CD4-positive, alpha-beta T cell treated with Interleukin-4 for 1 hour (primary cell): ENCODE data around the gene SOX1.

Experiments used
- DNase-seq, 2 donors: peaks; one replicate each; pipeline ENCODE4 v3.0.0-alpha.2; 2020 to 2022

The SOX1 gene

DNA sequence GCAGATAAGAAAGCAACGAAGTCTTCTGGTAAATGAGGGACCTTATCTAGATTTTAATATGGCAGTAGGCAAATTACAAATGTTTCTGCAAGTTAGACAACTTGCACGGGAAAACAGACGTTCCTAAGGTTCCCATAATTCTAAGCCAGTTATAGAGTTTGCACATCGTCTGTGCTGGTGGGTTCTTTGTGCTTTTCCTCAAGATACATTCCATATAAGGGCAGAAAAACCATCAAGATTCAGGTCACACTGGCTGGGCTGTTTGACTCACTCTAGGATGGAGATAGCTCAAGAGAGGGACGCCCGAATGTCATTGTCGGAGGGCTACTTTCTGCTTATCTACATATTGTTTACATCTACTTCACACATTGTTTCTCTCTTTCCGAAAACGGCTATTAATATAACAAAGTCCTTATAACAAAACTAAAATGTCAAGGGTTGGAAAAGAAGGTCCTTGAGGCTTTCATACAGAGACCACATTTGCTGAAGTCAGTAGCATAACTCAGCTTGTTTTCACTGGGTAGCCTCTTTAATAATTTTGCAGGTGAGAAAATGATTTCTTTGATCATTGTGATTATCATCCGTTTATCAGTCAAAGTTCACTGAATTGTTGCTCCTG, 44.4 kb downstream of the SOX1 start:
- DNase-seq, result no peak

DNA sequence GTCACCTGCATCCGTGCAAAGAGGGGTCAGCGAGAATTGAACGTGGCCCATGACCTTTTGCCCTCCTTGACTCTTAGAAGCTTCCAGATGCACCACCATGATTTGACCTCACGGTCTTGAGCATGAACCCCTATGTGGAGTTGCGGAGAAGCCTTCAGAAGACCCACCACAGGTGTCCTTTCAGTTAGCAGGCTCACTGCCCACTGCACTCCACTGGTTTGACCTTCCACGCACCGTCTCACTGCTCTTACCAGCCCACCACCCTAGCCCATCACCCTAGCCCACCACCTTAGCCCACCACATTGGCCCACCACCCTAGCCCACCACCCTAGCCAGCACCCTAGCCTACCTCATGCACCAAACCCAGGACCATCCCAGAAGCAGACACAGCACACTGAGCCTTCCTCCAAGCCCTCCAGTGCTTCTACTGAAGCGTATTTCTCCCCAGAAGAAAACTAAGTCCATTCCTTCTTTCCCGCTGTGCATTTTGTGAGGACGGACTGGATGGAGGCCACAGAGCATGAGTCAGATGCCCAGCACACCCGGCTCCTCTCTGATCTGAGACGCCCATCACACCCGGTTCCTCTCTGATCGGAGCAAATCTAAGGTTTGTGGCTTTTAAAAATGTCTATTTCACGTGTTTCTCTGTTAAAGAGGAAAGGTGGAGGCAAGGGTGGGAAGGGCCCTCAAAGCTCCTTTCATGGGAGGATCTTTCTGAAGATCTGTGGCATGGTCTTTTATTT, 45.8 kb downstream of the SOX1 start:
- no peak for DNase-seq

DNA sequence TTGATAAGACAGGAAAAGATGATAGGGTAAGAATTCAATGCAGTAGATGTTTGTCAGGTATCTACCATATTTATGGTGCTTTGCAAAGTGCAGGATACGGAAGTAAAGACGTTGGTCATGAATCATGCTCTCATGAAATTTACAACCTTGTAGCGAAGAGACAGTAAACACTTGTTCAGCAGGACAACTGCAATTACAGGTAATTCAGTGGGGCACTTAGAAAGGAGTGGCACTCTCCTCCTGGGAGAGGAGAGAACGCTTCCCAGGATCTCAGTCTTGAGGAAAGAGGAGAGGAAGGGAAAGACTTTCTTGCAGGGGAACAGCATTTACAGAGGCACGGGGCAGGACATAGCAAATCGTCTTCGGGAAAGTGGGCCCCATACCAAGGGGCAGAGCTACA, 46.4 kb downstream of the SOX1 start:
- no peak for DNase-seq

DNA sequence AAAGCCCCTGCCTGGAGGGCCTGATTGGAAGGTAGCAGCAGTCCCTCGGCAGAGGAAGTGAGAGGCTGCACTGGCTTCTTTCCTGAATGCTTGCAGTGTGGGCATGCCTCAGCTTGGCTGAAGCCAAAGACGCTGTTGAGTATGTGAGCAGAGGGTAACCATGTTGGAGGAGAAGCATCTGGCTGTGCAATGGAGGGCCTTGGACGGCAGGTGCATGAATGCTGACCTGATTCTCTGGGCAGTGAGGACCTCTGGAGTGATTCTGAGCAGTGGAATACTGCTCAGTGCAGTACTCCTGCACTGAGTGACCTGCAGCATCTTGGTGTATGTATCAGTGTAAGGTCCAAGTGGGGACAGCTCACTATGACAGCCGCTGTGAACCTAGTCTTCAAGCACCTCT, 46.9 kb downstream of the SOX1 start:
- no peak for DNase-seq

DNA sequence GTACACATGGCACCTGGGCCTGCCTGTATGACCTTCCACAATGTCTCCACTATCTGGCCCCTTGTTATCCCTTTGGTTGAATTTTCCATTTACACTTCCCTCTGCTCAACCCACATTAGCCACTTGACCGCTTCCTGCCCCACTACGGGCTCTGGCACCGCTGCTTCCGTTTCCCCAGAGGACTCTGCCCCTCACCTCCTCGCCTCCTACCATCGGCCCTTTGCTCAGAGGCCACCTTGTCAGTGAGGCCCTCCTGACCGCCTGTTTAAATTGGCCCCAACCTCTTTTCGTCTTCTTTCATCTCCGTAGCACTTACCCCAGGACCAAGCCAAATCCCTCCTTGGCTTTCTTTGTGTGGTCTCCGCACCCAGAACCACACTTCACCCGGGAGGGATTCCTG, 47.4 kb downstream of the SOX1 start:
- DNase-seq, result no peak

DNA sequence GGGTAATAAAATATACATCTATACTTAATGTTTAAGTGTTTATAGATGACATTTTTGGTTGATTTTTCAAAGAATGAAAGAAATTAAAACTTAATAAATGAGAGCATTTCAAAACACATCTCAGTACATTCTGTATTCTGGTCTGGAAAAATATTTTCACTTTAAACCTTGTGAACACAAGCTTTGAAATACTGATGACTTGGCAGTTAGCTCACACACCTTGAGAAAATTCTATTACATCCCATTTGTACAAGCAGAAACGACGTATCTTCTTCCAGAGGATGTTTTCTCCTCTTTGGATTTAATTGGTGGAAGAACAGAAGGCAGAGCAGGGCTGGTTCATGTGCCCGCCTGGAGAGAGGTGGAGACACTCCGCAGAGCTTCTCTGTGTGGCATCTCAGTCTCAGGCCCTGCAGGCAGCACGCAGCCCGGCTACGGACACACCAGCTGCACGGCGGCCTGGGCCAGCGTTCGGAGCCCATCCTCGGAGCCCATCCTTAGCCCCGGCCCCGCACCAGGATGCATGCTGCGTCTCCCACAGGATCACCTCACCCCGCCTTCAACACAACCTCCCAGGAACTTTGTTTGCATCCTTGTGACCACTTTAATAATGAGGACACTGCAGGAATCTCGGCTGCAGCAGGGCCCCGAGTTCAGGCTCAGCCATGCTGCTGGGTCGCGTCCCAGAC, 48.6 kb downstream of the SOX1 start:
- no peak for DNase-seq

DNA sequence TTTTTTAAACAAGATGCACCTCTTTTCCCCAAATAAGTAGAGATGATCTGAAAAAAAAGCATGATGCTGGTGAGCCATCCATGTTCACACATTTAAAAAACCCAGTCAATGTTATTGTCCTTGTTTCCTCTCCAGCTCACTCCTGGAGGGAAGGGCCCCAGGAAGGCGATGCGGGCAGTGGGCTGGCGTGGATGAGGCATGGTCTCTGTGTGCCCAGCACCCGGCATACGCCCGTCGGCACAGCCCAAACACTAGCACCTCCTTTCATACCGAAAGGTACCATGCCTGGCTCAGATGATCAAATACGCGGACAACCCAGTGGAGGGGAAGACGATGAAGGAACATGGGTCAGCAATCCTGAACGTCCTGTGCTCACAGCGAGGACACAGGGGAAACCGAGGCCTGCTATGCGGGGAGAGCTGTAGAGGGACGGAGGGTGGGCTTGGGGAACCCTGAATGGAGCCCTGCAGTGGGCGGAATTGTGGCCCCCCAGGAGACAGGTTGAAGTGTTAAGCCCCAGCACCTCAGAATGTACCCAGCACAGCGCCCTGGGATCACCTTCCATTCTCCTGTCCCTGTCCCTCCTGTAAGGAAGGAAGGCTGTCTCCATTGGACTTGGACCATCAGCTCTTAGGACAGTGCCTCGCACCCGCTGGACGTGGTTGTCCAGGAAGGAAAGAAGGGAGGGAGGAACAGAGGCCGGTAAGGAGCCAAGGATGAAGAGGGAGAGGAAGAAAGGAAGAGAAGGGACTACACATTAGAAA, 49.4 kb downstream of the SOX1 start:
- DNase-seq, result no peak

DNA sequence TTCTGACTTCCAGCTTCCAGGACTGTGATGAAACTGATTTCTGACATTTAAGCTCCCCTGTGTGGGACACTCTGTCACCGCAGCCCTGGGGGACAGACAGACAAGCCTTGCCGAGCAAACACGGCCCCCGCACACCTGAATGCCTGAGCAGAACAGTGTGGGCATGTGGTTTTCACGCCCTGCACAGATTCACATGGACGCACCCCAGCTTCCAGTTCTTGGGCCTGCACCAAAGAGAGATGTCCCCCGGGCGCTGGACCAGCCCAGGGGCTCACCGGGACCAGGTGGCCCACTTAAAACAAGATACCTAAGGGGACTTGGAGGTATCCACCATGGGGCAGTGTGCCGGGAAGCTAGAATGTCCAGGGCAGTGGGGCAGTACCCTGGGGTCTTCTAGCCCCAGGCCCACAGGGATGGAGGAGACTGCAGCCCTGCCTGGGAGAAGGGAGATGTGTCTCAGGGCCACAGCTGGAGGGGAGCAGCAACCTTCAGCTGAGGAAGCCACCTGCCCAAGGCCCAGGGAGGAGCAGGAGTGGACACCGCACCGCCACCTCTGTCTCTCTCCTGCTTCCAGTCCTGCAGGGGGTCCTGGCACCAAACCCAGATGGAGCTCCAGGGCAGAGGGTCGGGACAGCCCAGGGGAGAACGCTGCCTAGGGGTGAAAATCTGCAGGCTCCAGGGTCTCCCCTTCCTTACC, 50.5 kb downstream of the SOX1 start:
- DNase-seq, result no peak

DNA sequence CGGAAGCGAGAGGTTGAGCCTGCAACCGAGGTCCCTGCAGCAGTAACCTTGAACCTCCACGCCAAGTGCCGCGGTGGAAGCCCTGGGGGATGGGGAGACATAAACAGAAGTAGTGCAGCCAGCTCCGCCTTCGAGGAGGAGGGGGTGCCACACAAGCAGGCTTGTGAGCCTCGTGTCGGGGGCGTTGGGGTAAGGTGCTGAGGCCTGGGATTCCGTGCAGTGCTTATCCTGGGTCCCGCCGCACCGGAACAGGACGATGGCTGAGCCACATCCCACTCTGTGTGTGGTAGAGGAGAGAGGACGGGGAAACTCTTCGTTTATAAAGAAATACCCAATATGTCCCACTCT, 51.0 kb downstream of the SOX1 start:
- DNase-seq, result no peak

DNA sequence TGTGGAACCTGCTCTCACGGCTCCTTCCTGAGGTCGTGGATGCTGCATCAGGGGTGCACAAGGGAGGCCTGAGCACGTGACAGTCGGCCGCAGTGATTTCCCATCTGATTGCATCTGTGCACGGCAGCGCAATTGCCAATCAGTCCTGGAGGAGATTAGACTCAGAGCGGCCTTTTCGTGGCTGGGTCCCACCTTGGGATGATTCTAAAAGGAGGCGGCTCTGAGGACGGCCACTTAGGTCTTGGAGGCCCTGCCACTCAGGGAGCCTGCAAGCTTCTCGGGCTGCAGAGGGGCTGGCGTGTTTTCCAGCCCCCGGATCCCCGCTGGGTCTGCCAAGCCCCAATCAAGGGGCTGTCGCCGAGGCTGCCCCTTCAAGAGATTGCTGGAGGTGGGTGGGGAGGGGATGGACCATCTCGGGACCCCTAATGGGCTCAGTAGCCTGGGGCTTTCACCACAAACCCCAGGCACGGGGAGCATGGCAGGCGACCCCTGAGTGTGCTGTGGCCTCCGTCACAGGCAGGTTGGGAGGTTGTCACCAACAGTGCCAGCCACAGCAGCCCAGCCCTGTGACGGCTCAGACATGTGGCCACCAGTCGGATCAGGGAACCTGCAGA, 51.6 kb downstream of the SOX1 start:
- DNase-seq, result no peak

DNA sequence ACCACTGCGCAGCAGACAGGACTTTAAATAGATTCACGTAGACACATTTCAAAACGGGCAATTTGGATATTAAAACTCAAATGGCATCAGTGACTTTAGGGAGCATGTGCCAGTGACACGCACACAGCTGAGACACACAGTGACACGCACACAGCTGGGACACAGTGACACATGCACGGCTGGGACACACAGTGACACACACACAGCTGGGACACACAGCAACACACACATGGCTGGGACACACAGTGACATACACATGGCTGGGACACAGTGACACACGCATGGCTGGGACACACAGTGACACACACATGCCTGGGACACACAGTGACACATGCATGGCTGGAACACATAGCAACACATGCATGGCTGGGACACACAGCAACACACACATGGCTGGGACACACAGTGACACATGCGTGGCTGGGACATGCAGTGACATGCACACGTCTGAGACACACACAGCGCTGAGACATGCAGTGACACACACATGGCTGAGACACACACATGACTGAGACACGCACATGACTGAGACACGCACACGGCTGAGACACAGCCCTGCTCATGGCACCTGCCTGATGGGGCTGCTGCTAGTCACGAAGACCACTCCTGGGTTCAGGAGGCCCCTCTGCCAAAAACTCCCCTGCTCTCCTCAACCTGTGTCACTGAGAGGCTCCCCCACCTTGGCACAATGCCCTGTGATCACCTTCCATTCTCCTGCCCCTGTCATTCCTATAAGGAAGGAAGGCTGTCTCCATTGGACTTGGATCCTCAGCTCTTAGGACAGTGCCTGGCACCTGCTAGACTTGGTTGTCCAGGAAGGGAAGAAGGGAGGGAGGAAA, 52.5 kb downstream of the SOX1 start:
- DNase-seq, result no peak

DNA sequence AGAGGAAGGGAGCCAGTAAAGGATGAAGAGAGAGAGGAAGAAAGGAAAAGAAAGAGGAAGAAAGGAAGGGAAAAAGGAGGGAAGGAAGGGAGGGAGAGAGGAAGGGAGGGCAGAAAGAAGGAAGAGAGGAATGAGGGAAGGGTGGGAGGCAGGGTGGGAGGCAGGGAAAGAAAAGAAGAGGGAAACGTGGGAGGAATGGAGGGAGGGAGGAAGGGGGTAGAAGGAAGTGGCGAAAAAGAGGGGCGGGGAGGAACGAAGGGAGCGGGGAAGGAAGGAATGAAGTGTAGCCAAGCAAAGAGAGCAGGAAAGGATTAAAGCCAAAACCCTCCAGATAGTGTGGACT, 53.1 kb downstream of the SOX1 start:
- DNase-seq, result no peak
